WERI-Rb-1 (cell line): Measurements from ENCODE around the gene SLC6A17.

Experiments
- DNase-seq: peaks from one replicate; pipeline ENCODE4 v3.0.0-alpha.2; 2020
- H3K27ac ChIP-seq: fragments of 250-450 bp; sonication (Bioruptor Pico); 2 replicates; pipeline ENCODE4 v1.5.1; 2020; ENCODE audit warnings: mild to moderate bottlenecking, moderate library complexity
- H3K27me3 ChIP-seq: fragments of 250-450 bp; sonication (Bioruptor Pico); 2 replicates; pipeline ENCODE4 v1.5.1; 2021; ENCODE audit warnings: mild to moderate bottlenecking, low read depth, moderate library complexity; ENCODE audit not compliant: insufficient read depth, severe bottlenecking
- H3K36me3 ChIP-seq: fragments of 250-450 bp; sonication (Bioruptor Pico); 2 replicates; pipeline ENCODE4 v1.5.1; 2020; ENCODE audit warnings: mild to moderate bottlenecking, moderate library complexity
- H3K4me3 ChIP-seq: 2 replicates; pipeline ENCODE4 v1.5.1; 2011; ENCODE audit warnings: low read depth, mild to moderate bottlenecking, control low read depth, low read length
- H3K9me3 ChIP-seq: fragments of 250-450 bp; sonication (Bioruptor Pico); 2 replicates; pipeline ENCODE4 v1.5.1; 2021; ENCODE audit warnings: mild to moderate bottlenecking, moderate library complexity; ENCODE audit not compliant: severe bottlenecking
- CTCF ChIP-seq: IDR thresholded peaks from 2 replicates; pipeline ENCODE4 v1.5.1; 2011; ENCODE audit warnings: low read depth, mild to moderate bottlenecking, control low read depth, inconsistent platforms, low read length

The SLC6A17 gene

GRCh38 chr1:110200666-110201065, 50.4 kb downstream of the SLC6A17 start:
- DNase-seq: no peak
- Histone ChIP-seq H3K27ac (no peak overlapping the region), H3K27me3 (no peaks in the 10 kb centered on the region), H3K4me3 (no peak overlapping the region), H3K36me3 (no peaks in the 10 kb centered on the region), H3K9me3 (no peaks in the 10 kb centered on the region)
- TF ChIP-seq CTCF: no peak

GRCh38 chr1:110201157-110201825, 51.0 kb downstream of the SLC6A17 start:
- no peak overlapping the region for H3K4me3 ChIP-seq
- no peak overlapping the region for H3K27ac ChIP-seq
- H3K36me3 ChIP-seq: no peaks in the 10 kb centered on the region
- DNase-seq: no peak
- no peaks in the 10 kb centered on the region for H3K27me3 ChIP-seq
- no peak for TF ChIP-seq CTCF
- H3K9me3 ChIP-seq: no peaks in the 10 kb centered on the region

GRCh38 chr1:110203021-110203661, 52.8 kb downstream of the SLC6A17 start:
- Histone ChIP-seq H3K27me3 (no peaks in the 10 kb centered on the region), H3K27ac (no peak overlapping the region), H3K9me3 (no peaks in the 10 kb centered on the region), H3K4me3 (no peak overlapping the region), H3K36me3 (no peaks in the 10 kb centered on the region)
- peak; percentile 81 for TF ChIP-seq CTCF
- peak; percentile 69 for DNase-seq

- no peak for TF ChIP-seq CTCF
- no peaks in the 10 kb centered on the region for H3K27me3 ChIP-seq
- no peak overlapping the region for H3K27ac ChIP-seq
- DNase-seq: no peak
- no peaks in the 10 kb centered on the region for H3K9me3 ChIP-seq
- no peak overlapping the region for H3K4me3 ChIP-seq
- no peaks in the 10 kb centered on the region for H3K36me3 ChIP-seq
Observed at GRCh38 chr1:110205156-110205555, 54.9 kb downstream of the SLC6A17 start.

GRCh38 chr1:110205591-110206155, 55.4 kb downstream of the SLC6A17 start:
- DNase-seq: no peak
- TF ChIP-seq CTCF: no peak
- Histone ChIP-seq H3K27me3 (no peaks in the 10 kb centered on the region), H3K9me3 (no peaks in the 10 kb centered on the region), H3K36me3 (no peaks in the 10 kb centered on the region), H3K27ac (no peak overlapping the region), H3K4me3 (no peak overlapping the region)
